Measurements from ENCODE around the gene THAP12.

DNA sequence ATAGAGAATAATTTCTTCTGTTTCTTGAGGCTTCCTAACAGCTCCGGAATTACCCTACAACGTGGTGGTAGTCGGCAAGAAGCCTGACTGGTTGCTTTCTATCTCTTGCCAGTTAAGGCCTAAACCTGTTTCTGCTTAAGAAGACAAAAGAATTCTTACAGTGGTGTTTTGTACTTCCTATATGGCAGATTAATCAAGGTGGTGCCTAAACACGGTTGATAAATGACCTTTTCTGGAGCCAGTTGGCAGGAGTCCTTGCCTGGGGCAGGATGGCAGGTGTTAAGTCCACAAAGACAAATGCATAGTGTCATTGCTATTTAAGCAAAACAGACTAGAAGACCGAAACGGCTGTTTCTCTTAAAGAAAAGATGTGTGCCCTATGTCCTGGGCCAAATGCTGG lies 10.1 kb upstream of the THAP12 start:
- TF ChIP-seq EZH2 (IDR thresholded peaks at IDR 0.05; ENCODE audit: low read length, unreplicated experiment) (no peak), EZH2phosphoT487 (IDR thresholded peaks at IDR 0.05; ENCODE audit: borderline replicate concordance, low read length) (no peak)
- TF ChIP-seq, protein P1, sequence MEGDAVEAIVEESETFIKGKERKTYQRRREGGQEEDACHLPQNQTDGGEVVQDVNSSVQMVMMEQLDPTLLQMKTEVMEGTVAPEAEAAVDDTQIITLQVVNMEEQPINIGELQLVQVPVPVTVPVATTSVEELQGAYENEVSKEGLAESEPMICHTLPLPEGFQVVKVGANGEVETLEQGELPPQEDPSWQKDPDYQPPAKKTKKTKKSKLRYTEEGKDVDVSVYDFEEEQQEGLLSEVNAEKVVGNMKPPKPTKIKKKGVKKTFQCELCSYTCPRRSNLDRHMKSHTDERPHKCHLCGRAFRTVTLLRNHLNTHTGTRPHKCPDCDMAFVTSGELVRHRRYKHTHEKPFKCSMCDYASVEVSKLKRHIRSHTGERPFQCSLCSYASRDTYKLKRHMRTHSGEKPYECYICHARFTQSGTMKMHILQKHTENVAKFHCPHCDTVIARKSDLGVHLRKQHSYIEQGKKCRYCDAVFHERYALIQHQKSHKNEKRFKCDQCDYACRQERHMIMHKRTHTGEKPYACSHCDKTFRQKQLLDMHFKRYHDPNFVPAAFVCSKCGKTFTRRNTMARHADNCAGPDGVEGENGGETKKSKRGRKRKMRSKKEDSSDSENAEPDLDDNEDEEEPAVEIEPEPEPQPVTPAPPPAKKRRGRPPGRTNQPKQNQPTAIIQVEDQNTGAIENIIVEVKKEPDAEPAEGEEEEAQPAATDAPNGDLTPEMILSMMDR (conservative IDR thresholded peaks at IDR 0.05; ENCODE audit: low read depth, low read length) = no peak
